Stimulated activated CD8-positive, alpha-beta memory T cell treated with anti-CD3 and anti-CD28 coated beads, Interleukin-12 subunit alpha, Interleukin-12 subunit beta, amount 100 ng/mL, for 4 hours (primary cell): ENCODE measurements around the gene TSPAN5.

Experiments
- DNase-seq: peaks from one replicate; pipeline ENCODE4 v3.0.0-alpha.2; 2020; ENCODE audit warnings: low read depth

TSPAN5 gene

GRCh38 chr4:98585596-98585995 is 72.8 kb downstream of the TSPAN5 start:
- no peak for DNase-seq

- DNase-seq: no peak
Measured at GRCh38 chr4:98584265-98584664, 74.1 kb downstream of the TSPAN5 start.

- DNase-seq: no peak
Measured at GRCh38 chr4:98583265-98583664, 75.1 kb downstream of the TSPAN5 start.

- DNase-seq: no peak
Measured at GRCh38 chr4:98581126-98581525, 77.3 kb downstream of the TSPAN5 start.

- DNase-seq: no peak
Measured at GRCh38 chr4:98577956-98578355, 80.5 kb downstream of the TSPAN5 start.

- no peak for DNase-seq
Measured at GRCh38 chr4:98574816-98575215, 83.6 kb downstream of the TSPAN5 start.

GRCh38 chr4:98573791-98574190 is 84.6 kb downstream of the TSPAN5 start:
- no peak for DNase-seq

- no peak for DNase-seq
Measured at GRCh38 chr4:98572697-98573096, 85.7 kb downstream of the TSPAN5 start.

GRCh38 chr4:98571161-98571786 is 87.1 kb downstream of the TSPAN5 start:
- no peak for DNase-seq

- no peak for DNase-seq
Measured at GRCh38 chr4:98570151-98570797, 88.1 kb downstream of the TSPAN5 start.

- no peak for DNase-seq
Measured at GRCh38 chr4:98568941-98569663, 89.3 kb downstream of the TSPAN5 start.

- no peak for DNase-seq
Measured at GRCh38 chr4:98567611-98568010, 90.8 kb downstream of the TSPAN5 start.

- DNase-seq: no peak
Measured at GRCh38 chr4:98566361-98567008, 91.9 kb downstream of the TSPAN5 start.

GRCh38 chr4:98565681-98566301 is 92.6 kb downstream of the TSPAN5 start:
- no peak for DNase-seq

- no peak for DNase-seq
Measured at GRCh38 chr4:98564852-98565251, 93.6 kb downstream of the TSPAN5 start.

GRCh38 chr4:98560321-98560720 is 98.1 kb downstream of the TSPAN5 start:
- DNase-seq: no peak

GRCh38 chr4:98558471-98559169 is 99.8 kb downstream of the TSPAN5 start:
- no peak for DNase-seq

GRCh38 chr4:98557194-98557892 is 101.1 kb downstream of the TSPAN5 start:
- DNase-seq: no peak

GRCh38 chr4:98556451-98556850 is 102.0 kb downstream of the TSPAN5 start:
- no peak for DNase-seq

GRCh38 chr4:98555798-98556445 is 102.5 kb downstream of the TSPAN5 start:
- DNase-seq: no peak
